HEK293 (cell line): ENCODE results near the gene TET1.
A peak's percentile ranks its signal among the peaks of the same experiment; 100 is the strongest.

Source experiments
- CTCF ChIA-PET: fragments of 350-600 bp; formaldehyde crosslinking; extraction: SDS; loops from one replicate; lab custom pipeline; 2021; ENCODE audit warnings: antibody characterized with exemption; lab: Yijun Ruan, JAX
- POLR2A ChIA-PET: fragments of 300-600 bp; formaldehyde crosslinking; extraction: SDS; loops from one replicate; lab custom pipeline; 2020; ENCODE audit warnings: antibody characterized with exemption, inconsistent platforms; lab: Yijun Ruan, JAX
- H3K27ac ChIP-seq: fragments of 200-500 bp; sonication (Bioruptor generic); 2 replicates; pipeline ENCODE4 v1.5.1; 2014; ENCODE audit warnings: low read depth, low read length, control low read depth, inconsistent platforms; ENCODE audit errors: extremely low read depth
- H3K36me3 ChIP-seq, 2 experiments: fragments of 200-500 bp in 1 of 2; sonication (Bioruptor generic) in 1 of 2; 1 replicate in 1 of 2; 2 replicates in 1 of 2; pipeline ENCODE4 v1.5.1; 2014 to 2017; ENCODE audit warnings: inconsistent platforms in 2 of 2, low read length in 2 of 2; ENCODE audit not compliant: control insufficient read depth in 2 of 2, insufficient read depth in 1 of 2
- H3K4me1 ChIP-seq: fragments of 200-500 bp; sonication (Bioruptor generic); 2 replicates; pipeline ENCODE4 v1.5.1; 2014; ENCODE audit warnings: mild to moderate bottlenecking, low read length, inconsistent platforms; ENCODE audit not compliant: control insufficient read depth, insufficient read depth
- H3K4me3 ChIP-seq: 2 replicates; pipeline ENCODE4 v1.5.1; 2011; ENCODE audit warnings: low read depth, mild to moderate bottlenecking, control low read depth, low read length, moderate library complexity
- H3K9me3 ChIP-seq: fragments of 200-500 bp; sonication (Bioruptor generic); 2 replicates; pipeline ENCODE4 v1.5.1; 2014; ENCODE audit warnings: low read depth, low read length, inconsistent platforms; ENCODE audit not compliant: control insufficient read depth, insufficient read depth
- KLF1 ChIP-seq: fragments of 450-650 bp; formaldehyde crosslinking; IDR thresholded peaks from 2 replicates; pipeline ENCODE4 v1.5.1; 2016; ENCODE audit warnings: missing biosample characterization, missing genetic modification characterization
- KLF16 ChIP-seq: fragments of 450-650 bp; formaldehyde crosslinking; IDR thresholded peaks from 2 replicates; pipeline ENCODE4 v1.5.1; 2017; ENCODE audit warnings: missing biosample characterization, missing genetic modification characterization
- KLF9 ChIP-seq: fragments of 450-650 bp; formaldehyde crosslinking; IDR thresholded peaks from 2 replicates; pipeline ENCODE4 v1.5.1; 2016; ENCODE audit warnings: missing biosample characterization, missing genetic modification characterization, low read depth
- MZF1 ChIP-seq: fragments of 450-650 bp; formaldehyde crosslinking; IDR thresholded peaks from 2 replicates; pipeline ENCODE4 v1.5.1; 2017; ENCODE audit warnings: missing biosample characterization, missing genetic modification characterization, borderline replicate concordance
- PRDM10 ChIP-seq: fragments of 450-650 bp; formaldehyde crosslinking; IDR thresholded peaks from 2 replicates; pipeline ENCODE4 v1.5.1; 2016; ENCODE audit warnings: missing biosample characterization, missing genetic modification characterization
- SP7 ChIP-seq: fragments of 450-650 bp; formaldehyde crosslinking; IDR thresholded peaks from 2 replicates; pipeline ENCODE4 v1.5.1; 2016; ENCODE audit warnings: missing biosample characterization, missing genetic modification characterization
- ZBTB20 ChIP-seq: fragments of 450-650 bp; formaldehyde crosslinking; IDR thresholded peaks from 2 replicates; pipeline ENCODE4 v1.5.1; 2016; ENCODE audit warnings: missing biosample characterization, missing genetic modification characterization
- ZBTB7A ChIP-seq: fragments of 450-650 bp; formaldehyde crosslinking; IDR thresholded peaks from 2 replicates; pipeline ENCODE4 v1.5.1; 2016; ENCODE audit warnings: low read depth, missing biosample characterization, missing genetic modification characterization
- ZFP3 ChIP-seq: fragments of 450-650 bp; formaldehyde crosslinking; IDR thresholded peaks from 2 replicates; pipeline ENCODE4 v1.5.1; 2016; ENCODE audit warnings: low read depth, missing biosample characterization, missing genetic modification characterization
- ZFP37 ChIP-seq: fragments of 450-650 bp; formaldehyde crosslinking; IDR thresholded peaks from 2 replicates; pipeline ENCODE4 v1.5.1; 2016; ENCODE audit warnings: missing biosample characterization, missing genetic modification characterization
- ZFP41 ChIP-seq: fragments of 450-650 bp; formaldehyde crosslinking; IDR thresholded peaks from 2 replicates; pipeline ENCODE4 v1.5.1; 2016; ENCODE audit warnings: missing biosample characterization, missing genetic modification characterization, borderline replicate concordance
- ZFP69B ChIP-seq: fragments of 450-650 bp; formaldehyde crosslinking; IDR thresholded peaks from 2 replicates; pipeline ENCODE4 v1.5.1; 2016; ENCODE audit warnings: missing biosample characterization, missing genetic modification characterization
- ZNF10 ChIP-seq: fragments of 450-650 bp; formaldehyde crosslinking; IDR thresholded peaks from 2 replicates; pipeline ENCODE4 v1.5.1; 2017; ENCODE audit warnings: missing biosample characterization, missing genetic modification characterization
- ZNF114 ChIP-seq: fragments of 450-650 bp; formaldehyde crosslinking; IDR thresholded peaks from 2 replicates; pipeline ENCODE4 v1.5.0; 2017; ENCODE audit warnings: missing biosample characterization, missing genetic modification characterization
- ZNF138 ChIP-seq: fragments of 450-650 bp; formaldehyde crosslinking; IDR thresholded peaks from 2 replicates; pipeline ENCODE4 v1.5.1; 2016; ENCODE audit warnings: missing biosample characterization, missing genetic modification characterization, borderline replicate concordance
- ZNF174 ChIP-seq: fragments of 450-650 bp; formaldehyde crosslinking; IDR thresholded peaks from 2 replicates; pipeline ENCODE4 v1.5.0; 2017; ENCODE audit warnings: missing biosample characterization, mild to moderate bottlenecking, missing genetic modification characterization
- ZNF184 ChIP-seq: fragments of 450-650 bp; IDR thresholded peaks from 2 replicates; pipeline ENCODE4 v1.5.1; 2018; ENCODE audit warnings: missing biosample characterization, mild to moderate bottlenecking, missing genetic modification characterization
- ZNF280C ChIP-seq: fragments of 450-650 bp; formaldehyde crosslinking; IDR thresholded peaks from 2 replicates; pipeline ENCODE4 v1.5.1; 2016; ENCODE audit warnings: missing biosample characterization, missing genetic modification characterization
- ZNF311 ChIP-seq: fragments of 450-650 bp; formaldehyde crosslinking; IDR thresholded peaks from 2 replicates; pipeline ENCODE4 v1.5.1; 2017; ENCODE audit warnings: missing biosample characterization, missing genetic modification characterization, borderline replicate concordance
- ZNF324 ChIP-seq: fragments of 450-650 bp; formaldehyde crosslinking; IDR thresholded peaks from 2 replicates; pipeline ENCODE4 v1.5.1; 2016; ENCODE audit warnings: missing biosample characterization, missing genetic modification characterization
- ZNF513 ChIP-seq: fragments of 450-650 bp; IDR thresholded peaks from 2 replicates; pipeline ENCODE4 v1.5.1; 2018; ENCODE audit warnings: missing biosample characterization, missing genetic modification characterization
- ZNF548 ChIP-seq: fragments of 450-650 bp; formaldehyde crosslinking; IDR thresholded peaks from 2 replicates; pipeline ENCODE4 v1.5.1; 2016; ENCODE audit warnings: missing biosample characterization, missing genetic modification characterization
- ZNF549 ChIP-seq: fragments of 450-650 bp; IDR thresholded peaks from 2 replicates; pipeline ENCODE4 v1.5.1; 2018; ENCODE audit warnings: missing biosample characterization, missing genetic modification characterization, mild to moderate bottlenecking, inconsistent platforms, moderate library complexity
- ZNF558 ChIP-seq: fragments of 450-650 bp; formaldehyde crosslinking; IDR thresholded peaks from 2 replicates; pipeline ENCODE4 v1.5.1; 2016; ENCODE audit warnings: missing biosample characterization, missing genetic modification characterization
- ZNF596 ChIP-seq: fragments of 450-650 bp; IDR thresholded peaks from 2 replicates; pipeline ENCODE4 v1.5.0; 2018; ENCODE audit warnings: missing biosample characterization, mild to moderate bottlenecking, missing genetic modification characterization, moderate library complexity
- ZNF621 ChIP-seq: fragments of 450-650 bp; formaldehyde crosslinking; IDR thresholded peaks from 2 replicates; pipeline ENCODE4 v1.5.1; 2017; ENCODE audit warnings: missing biosample characterization, missing genetic modification characterization
- ZNF701 ChIP-seq: fragments of 450-650 bp; formaldehyde crosslinking; IDR thresholded peaks from 2 replicates; pipeline ENCODE4 v1.5.1; 2016; ENCODE audit warnings: missing biosample characterization, missing genetic modification characterization
- ZNF777 ChIP-seq: fragments of 450-650 bp; formaldehyde crosslinking; IDR thresholded peaks from 2 replicates; pipeline ENCODE4 v1.5.1; 2017; ENCODE audit warnings: missing biosample characterization, missing genetic modification characterization, borderline replicate concordance
- ZSCAN18 ChIP-seq: fragments of 450-650 bp; formaldehyde crosslinking; IDR thresholded peaks from 2 replicates; pipeline ENCODE4 v1.5.1; 2016; ENCODE audit warnings: missing biosample characterization, missing genetic modification characterization
- ZXDB ChIP-seq: fragments of 450-650 bp; formaldehyde crosslinking; IDR thresholded peaks from 2 replicates; pipeline ENCODE4 v1.5.1; 2016; ENCODE audit warnings: missing biosample characterization, missing genetic modification characterization

Gene TET1

GRCh38 chr10:68600041-68600778, 40.1 kb downstream of the TET1 start:
- CTCF ChIA-PET, result interaction anchor here (0.5 kb wide), 1 partner anchor 49 kb away, joined by 3 read pairs; no protein-coding TSS in a partner anchor
- H3K27ac ChIP-seq, result peak overlapping the region; percentile 35
- POLR2A ChIA-PET, result interaction anchor here (0.6 to 3.8 kb wide), 8 partner anchors 11 to 121 kb away, joined by 3 to 34 read pairs (median 6); partner anchors contain the start of genes CCAR1 and TET1
- peak overlapping the region; percentile 47 for H3K4me3 ChIP-seq
- H3K9me3 ChIP-seq, result no peaks in the 10 kb centered on the region
- peaks cover 3 to 12% of the 10 kb centered on the region in 2 experiments; a peak in 2 of 3 replicates for H3K36me3 ChIP-seq
- peaks cover 13% of the 10 kb centered on the region for H3K4me1 ChIP-seq
- TF ChIP-seq ZFP3, result no peak
- no peak for TF ChIP-seq ZNF10 (tag by site-specific recombination)
- no peak for TF ChIP-seq ZNF548 (tag by site-specific recombination)
- TF ChIP-seq KLF1 (tag by site-specific recombination), result peak; percentile 35; the same call in 1 of the 2 replicates
- no peak for TF ChIP-seq ZNF701 (tag by site-specific recombination)
- TF ChIP-seq ZNF311, result no peak
- peak; percentile 73; the same call in 1 of the 2 replicates for TF ChIP-seq ZFP69B (tag by site-specific recombination)
- TF ChIP-seq ZNF621 (tag by site-specific recombination), result no peak
- TF ChIP-seq ZNF138 (tag by site-specific recombination), result no peak
- peak; percentile 96 for TF ChIP-seq PRDM10 (tag by site-specific recombination)
- peak; percentile 17; the same call in 1 of the 2 replicates for TF ChIP-seq SP7 (tag by site-specific recombination)
- TF ChIP-seq ZXDB (tag by site-specific recombination), result peak; percentile 68
- TF ChIP-seq ZBTB20 (tag by site-specific recombination), result peak; percentile 94
- TF ChIP-seq ZFP41 (tag by site-specific recombination), result no peak
- no peak for TF ChIP-seq ZNF324 (tag by site-specific recombination)
- TF ChIP-seq ZNF513, result no peak
- TF ChIP-seq MZF1 (tag by site-specific recombination), result peak; percentile 80; the same call in 1 of the 2 replicates
- TF ChIP-seq KLF16 (tag by site-specific recombination), result peak; percentile 43; the same call in 1 of the 2 replicates
- TF ChIP-seq ZNF549 (tag by site-specific recombination), result no peak
- TF ChIP-seq ZNF558 (tag by site-specific recombination), result 0 out of 2 replicates have a peak, but pooled peaks have one; percentile 47
- TF ChIP-seq ZNF184 (tag by site-specific recombination), result no peak
- no peak for TF ChIP-seq ZNF280C (tag by site-specific recombination)
- no peak for TF ChIP-seq ZSCAN18 (tag by site-specific recombination)
- no peak for TF ChIP-seq ZNF174
- TF ChIP-seq ZNF114, result no peak
- no peak for TF ChIP-seq KLF9 (tag by site-specific recombination)
- TF ChIP-seq ZFP37 (tag by site-specific recombination), result peak; percentile 17; the same call in 1 of the 2 replicates
- no peak for TF ChIP-seq ZNF596 (tag by site-specific recombination)
- 0 out of 2 replicates have a peak, but pooled peaks have one; percentile 35 for TF ChIP-seq ZBTB7A (tag by site-specific recombination)
- no peak for TF ChIP-seq ZNF777
